Adrenal gland (tissue), 5 donors: ENCODE measurements around the gene OTUB2.

Experiments used
- POLR2A ChIP-seq, 2 donors: fragments of 450-650 bp; IDR thresholded peaks; one replicate each; pipeline ENCODE4 v1.6.1; 2017; ENCODE audit warnings: antibody characterized with exemption in 2 of 2, mild to moderate bottlenecking in 2 of 2, moderate library complexity in 1 of 2
- TF ChIP-seq, protein P1 (sequence below), 6 experiments: fragments of 450-650 bp in 4 of 6; fragments of 200-600 bp in 2 of 6; sonication (generic) in 1 of 6; IDR thresholded peaks; 1 replicate in 5 of 6; 2 replicates in 1 of 6; pipeline versions ENCODE4 v1.5.1 to v1.8.0; 2016 to 2021; ENCODE audit warnings: antibody characterized with exemption in 6 of 6, mild to moderate bottlenecking in 2 of 6, moderate library complexity in 1 of 6
- donor health status: DM: no; HTN: no; CAD: no.

DNA sequence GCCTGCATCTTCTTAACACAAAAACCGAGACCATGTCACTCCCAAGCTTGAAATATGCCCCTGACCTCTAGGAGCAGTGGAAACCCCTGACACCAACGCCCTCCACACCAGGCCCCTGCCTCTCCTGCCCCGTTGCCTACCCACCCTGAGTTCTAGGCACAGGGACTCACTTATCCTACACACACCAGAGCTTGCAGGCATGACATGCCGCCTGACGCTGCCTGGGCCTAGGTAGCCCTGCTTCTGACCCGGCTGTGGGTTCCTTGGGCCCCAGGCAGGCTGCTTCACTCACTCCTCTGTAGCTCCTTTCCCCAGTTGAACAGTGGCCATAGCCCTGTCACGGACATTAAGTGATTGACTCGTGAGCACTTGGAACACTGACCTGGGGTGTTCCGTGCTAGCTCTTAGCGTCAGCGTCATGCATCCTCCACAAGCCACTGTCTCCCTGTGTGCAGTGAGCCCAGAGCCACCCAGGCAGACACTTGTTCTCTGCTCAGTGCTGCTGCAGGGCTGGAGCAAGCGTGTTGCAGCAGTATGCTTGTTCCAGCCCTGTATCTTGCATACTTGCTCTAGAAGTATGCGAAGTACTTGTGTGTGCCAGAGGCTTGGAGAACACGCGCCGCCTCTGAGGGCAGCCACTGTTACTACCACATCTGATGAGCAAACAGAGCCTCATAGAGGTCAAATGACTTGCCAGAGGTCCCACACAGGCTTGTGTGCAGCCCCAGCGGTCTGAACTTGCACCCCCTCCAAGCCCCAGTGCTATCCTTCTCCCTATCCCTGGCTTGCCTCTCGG, 15.6 kb downstream of the OTUB2 start:
- TF ChIP-seq POLR2A (IDR thresholded peaks at IDR 0.05), result no peak
- TF ChIP-seq, protein P1, sequence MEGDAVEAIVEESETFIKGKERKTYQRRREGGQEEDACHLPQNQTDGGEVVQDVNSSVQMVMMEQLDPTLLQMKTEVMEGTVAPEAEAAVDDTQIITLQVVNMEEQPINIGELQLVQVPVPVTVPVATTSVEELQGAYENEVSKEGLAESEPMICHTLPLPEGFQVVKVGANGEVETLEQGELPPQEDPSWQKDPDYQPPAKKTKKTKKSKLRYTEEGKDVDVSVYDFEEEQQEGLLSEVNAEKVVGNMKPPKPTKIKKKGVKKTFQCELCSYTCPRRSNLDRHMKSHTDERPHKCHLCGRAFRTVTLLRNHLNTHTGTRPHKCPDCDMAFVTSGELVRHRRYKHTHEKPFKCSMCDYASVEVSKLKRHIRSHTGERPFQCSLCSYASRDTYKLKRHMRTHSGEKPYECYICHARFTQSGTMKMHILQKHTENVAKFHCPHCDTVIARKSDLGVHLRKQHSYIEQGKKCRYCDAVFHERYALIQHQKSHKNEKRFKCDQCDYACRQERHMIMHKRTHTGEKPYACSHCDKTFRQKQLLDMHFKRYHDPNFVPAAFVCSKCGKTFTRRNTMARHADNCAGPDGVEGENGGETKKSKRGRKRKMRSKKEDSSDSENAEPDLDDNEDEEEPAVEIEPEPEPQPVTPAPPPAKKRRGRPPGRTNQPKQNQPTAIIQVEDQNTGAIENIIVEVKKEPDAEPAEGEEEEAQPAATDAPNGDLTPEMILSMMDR (IDR thresholded peaks at IDR 0.05), result no peak
